A673 (cell line): Measurements from ENCODE around the gene WSB2. TPM values are rescaled to one million over a fixed set of nuclear protein-coding genes. Genes with fewer than 3 reads are reported as not detected.
A peak's percentile ranks its signal among the peaks of the same experiment; 100 is the strongest.

Experiments
- BruUV-seq: library from RNA; stranded (reverse); fragments of 400-500 nt; replicated peaks from 2 replicates; lab custom pipeline; 2021; lab: Mats Ljungman, UMichigan
- CTCF ChIA-PET: fragments of 300-600 bp; sonication (Branson Sonifier 250); formaldehyde crosslinking; loops from one replicate; lab custom pipeline; 2022; ENCODE audit warnings: antibody characterized with exemption; lab: Charles Lee
- POLR2A ChIA-PET: fragments of 300-600 bp; sonication (Branson Sonifier 250); formaldehyde crosslinking; loops from one replicate; lab custom pipeline; 2022; ENCODE audit warnings: antibody characterized with exemption; ENCODE audit not compliant: low non-redundant PET; lab: Charles Lee
- DNase-seq: peaks from one replicate; pipeline ENCODE4 v3.0.0-alpha.2; 2015; ENCODE audit warnings: low spot score
- H3K27ac ChIP-seq: fragments of 200-600 bp; sonication (generic); 2 replicates; pipeline ENCODE4 v1.5.1; 2016; ENCODE audit warnings: mixed run types, low read depth, mild to moderate bottlenecking, mixed read lengths, antibody characterized with exemption, low read length; ENCODE audit not compliant: poor library complexity, severe bottlenecking
- H3K27me3 ChIP-seq: fragments of 200-600 bp; sonication (generic); replicated peaks from 2 replicates; pipeline ENCODE4 v1.6.1; 2017; ENCODE audit warnings: mixed run types, low read depth, mild to moderate bottlenecking, mixed read lengths, antibody characterized with exemption, low read length; ENCODE audit not compliant: insufficient read depth, poor library complexity
- H3K36me3 ChIP-seq: fragments of 200-600 bp; sonication (generic); 2 replicates; pipeline ENCODE4 v1.6.1; 2016; ENCODE audit warnings: mixed run types, mild to moderate bottlenecking, mixed read lengths, antibody characterized with exemption, low read length; ENCODE audit not compliant: insufficient read depth, poor library complexity, severe bottlenecking
- H3K4me1 ChIP-seq: fragments of 200-600 bp; sonication (generic); 2 replicates; pipeline ENCODE4 v1.6.1; 2017; ENCODE audit warnings: mixed run types, mild to moderate bottlenecking, mixed read lengths, antibody characterized with exemption, low read length; ENCODE audit not compliant: insufficient read depth, poor library complexity, severe bottlenecking
- H3K4me3 ChIP-seq: fragments of 200-600 bp; sonication (generic); 2 replicates; pipeline ENCODE4 v1.5.1; 2016; ENCODE audit warnings: low read depth, mixed run types, mild to moderate bottlenecking, mixed read lengths, low read length; ENCODE audit not compliant: poor library complexity, severe bottlenecking
- H3K9me3 ChIP-seq: fragments of 200-600 bp; sonication (generic); 2 replicates; pipeline ENCODE4 v1.6.1; 2016; ENCODE audit warnings: mixed run types, low read depth, mild to moderate bottlenecking, mixed read lengths, antibody characterized with exemption, low read length; ENCODE audit not compliant: poor library complexity, severe bottlenecking
- EZH2 ChIP-seq: fragments of 200-600 bp; sonication (generic); IDR thresholded peaks from 2 replicates; pipeline ENCODE4 v1.6.1; 2017; ENCODE audit warnings: borderline replicate concordance, low read depth, mild to moderate bottlenecking, mixed read lengths, antibody characterized with exemption, low read length; ENCODE audit not compliant: poor library complexity, severe bottlenecking
- intact Hi-C: fragments of 100-400 bp; cut with micrococcal nuclease; formaldehyde crosslinking; loops from one replicate; pipeline ENCODE4 v1.10.0; 2022; ENCODE audit not compliant: unreplicated experiment
- total RNA-seq: library from RNA; stranded (reverse); gene quantifications from 2 replicates; pipeline ENCODE4 v1.2.3, GENCODE V29; 2021
- TF ChIP-seq, protein P1 (sequence below): fragments of 300-800, 200-600 bp; sonication (generic); conservative IDR thresholded peaks from 2 replicates; pipeline ENCODE4 v1.5.1; 2017; ENCODE audit warnings: low read depth, mild to moderate bottlenecking, antibody characterized with exemption, low read length, moderate library complexity, mixed read lengths

The WSB2 gene
- total RNA-seq, 1 experiment from 2014 or later = 122 TPM

- Histone ChIP-seq H3K27ac (peak overlapping the region; percentile 85), H3K4me3 (peak overlapping the region; percentile 72), H3K4me1 (peaks cover 23% of the 10 kb centered on the region), H3K36me3 (no peaks in the 10 kb centered on the region), H3K27me3 (no peaks in the 10 kb centered on the region), H3K9me3 (no peaks in the 10 kb centered on the region)
- no peak for TF ChIP-seq EZH2
- TF ChIP-seq, protein P1, sequence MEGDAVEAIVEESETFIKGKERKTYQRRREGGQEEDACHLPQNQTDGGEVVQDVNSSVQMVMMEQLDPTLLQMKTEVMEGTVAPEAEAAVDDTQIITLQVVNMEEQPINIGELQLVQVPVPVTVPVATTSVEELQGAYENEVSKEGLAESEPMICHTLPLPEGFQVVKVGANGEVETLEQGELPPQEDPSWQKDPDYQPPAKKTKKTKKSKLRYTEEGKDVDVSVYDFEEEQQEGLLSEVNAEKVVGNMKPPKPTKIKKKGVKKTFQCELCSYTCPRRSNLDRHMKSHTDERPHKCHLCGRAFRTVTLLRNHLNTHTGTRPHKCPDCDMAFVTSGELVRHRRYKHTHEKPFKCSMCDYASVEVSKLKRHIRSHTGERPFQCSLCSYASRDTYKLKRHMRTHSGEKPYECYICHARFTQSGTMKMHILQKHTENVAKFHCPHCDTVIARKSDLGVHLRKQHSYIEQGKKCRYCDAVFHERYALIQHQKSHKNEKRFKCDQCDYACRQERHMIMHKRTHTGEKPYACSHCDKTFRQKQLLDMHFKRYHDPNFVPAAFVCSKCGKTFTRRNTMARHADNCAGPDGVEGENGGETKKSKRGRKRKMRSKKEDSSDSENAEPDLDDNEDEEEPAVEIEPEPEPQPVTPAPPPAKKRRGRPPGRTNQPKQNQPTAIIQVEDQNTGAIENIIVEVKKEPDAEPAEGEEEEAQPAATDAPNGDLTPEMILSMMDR = no peak
- intact Hi-C loops = loop anchor here (5.0 kb wide), 2 partner anchors 77 to 317 kb away; partner anchors contain the start of genes PEBP1 and SUDS3
- peak; percentile 43 for DNase-seq
- ChIA-PET CTCF (no interaction called here), POLR2A (interaction anchor here (0.6 kb wide), 1 partner anchor 319 kb away, joined by 16 read pairs; no protein-coding TSS in a partner anchor)
- BruUV-seq = no TSS peak
Observed at GRCh38 chr12:118060301-118061010, 523 bp downstream of the WSB2 start.

- peak overlapping the region; percentile 85 for H3K27ac ChIP-seq
- TF ChIP-seq EZH2 = no peak
- TF ChIP-seq, protein P1 = no peak
- no peaks in the 10 kb centered on the region for H3K36me3 ChIP-seq
- BruUV-seq = TSS peak; percentile 41
- ChIA-PET POLR2A (no interaction called here), CTCF (no interaction called here)
- intact Hi-C loops = loop anchor here (5.0 kb wide), 2 partner anchors 78 to 318 kb away; partner anchors contain the start of genes PEBP1 and SUDS3
- H3K4me3 ChIP-seq = peak overlapping the region; percentile 72
- DNase-seq = peak; percentile 87
- peaks cover 23% of the 10 kb centered on the region for H3K4me1 ChIP-seq
- H3K27me3 ChIP-seq = no peaks in the 10 kb centered on the region
- H3K9me3 ChIP-seq = no peaks in the 10 kb centered on the region
Observed at GRCh38 chr12:118059341-118060191, 1.4 kb downstream of the WSB2 start.

DNA sequence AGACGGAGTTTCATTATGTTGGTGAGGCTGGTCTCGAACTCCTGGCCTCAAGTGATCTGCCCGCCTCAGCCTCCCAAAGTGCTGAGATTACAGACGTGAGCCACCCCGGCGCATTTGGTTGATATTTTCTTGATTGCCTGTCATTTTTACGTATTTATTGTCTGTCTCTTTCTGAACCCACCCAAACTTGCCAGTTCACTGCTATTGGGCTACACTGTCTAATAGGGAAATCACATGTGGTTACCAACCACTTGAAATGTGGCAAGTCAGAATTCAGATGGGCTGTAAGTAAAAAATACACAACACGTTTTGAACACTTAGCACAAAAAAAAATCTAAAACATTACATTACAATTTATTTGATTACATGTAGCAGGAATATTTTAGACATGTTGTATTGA, 2.1 kb downstream of the WSB2 start:
- POLR2A ChIA-PET = no interaction called here
- CTCF ChIA-PET = no interaction called here
- peaks cover 23% of the 10 kb centered on the region for H3K4me1 ChIP-seq
- TF ChIP-seq EZH2 = no peak
- TF ChIP-seq, protein P1 = no peak
- no peaks in the 10 kb centered on the region for H3K9me3 ChIP-seq
- DNase-seq = no peak
- H3K27me3 ChIP-seq = no peaks in the 10 kb centered on the region
- H3K36me3 ChIP-seq = no peaks in the 10 kb centered on the region
- peak overlapping the region; percentile 85 for H3K27ac ChIP-seq
- intact Hi-C loops = no loop called here
- peak overlapping the region; percentile 72 for H3K4me3 ChIP-seq
- no TSS peak for BruUV-seq
